Kidney epithelial cell (primary cell): Measurements from ENCODE around the gene KDSR. TPM values are rescaled to one million over a fixed set of nuclear protein-coding genes. Genes with fewer than 3 reads are reported as not detected.

ENCODE experiments used
- DNase-seq: peaks from one replicate; pipeline ENCODE4 v3.0.0-alpha.2; 2010; ENCODE audit warnings: low read depth
- H3K27me3 ChIP-seq: 2 replicates; pipeline ENCODE4 v1.6.0; 2011; ENCODE audit warnings: low read length; ENCODE audit not compliant: control insufficient read depth, insufficient read depth
- H3K36me3 ChIP-seq: 2 replicates; pipeline ENCODE4 v1.5.1; 2011; ENCODE audit warnings: low read length; ENCODE audit not compliant: control insufficient read depth, insufficient read depth
- H3K4me3 ChIP-seq: 2 replicates; pipeline ENCODE4 v1.5.1; 2011; ENCODE audit warnings: low read depth, mild to moderate bottlenecking, control low read depth, low read length
- total RNA-seq: library from RNA; depleted of rRNA; stranded (reverse); fragments of >200 nt; gene quantifications from 2 replicates; pipeline ENCODE4 v1.2.3, GENCODE V29; 2015
- TF ChIP-seq, protein P1 (sequence below): IDR thresholded peaks from 2 replicates; pipeline ENCODE4 v1.5.1; 2011; ENCODE audit warnings: mild to moderate bottlenecking, moderate library complexity, low read length, control low read depth, inconsistent platforms; ENCODE audit not compliant: insufficient read depth, poor library complexity, severe bottlenecking

KDSR gene
- total RNA-seq, 1 donor from 2014 or later = 32.1 TPM

DNA sequence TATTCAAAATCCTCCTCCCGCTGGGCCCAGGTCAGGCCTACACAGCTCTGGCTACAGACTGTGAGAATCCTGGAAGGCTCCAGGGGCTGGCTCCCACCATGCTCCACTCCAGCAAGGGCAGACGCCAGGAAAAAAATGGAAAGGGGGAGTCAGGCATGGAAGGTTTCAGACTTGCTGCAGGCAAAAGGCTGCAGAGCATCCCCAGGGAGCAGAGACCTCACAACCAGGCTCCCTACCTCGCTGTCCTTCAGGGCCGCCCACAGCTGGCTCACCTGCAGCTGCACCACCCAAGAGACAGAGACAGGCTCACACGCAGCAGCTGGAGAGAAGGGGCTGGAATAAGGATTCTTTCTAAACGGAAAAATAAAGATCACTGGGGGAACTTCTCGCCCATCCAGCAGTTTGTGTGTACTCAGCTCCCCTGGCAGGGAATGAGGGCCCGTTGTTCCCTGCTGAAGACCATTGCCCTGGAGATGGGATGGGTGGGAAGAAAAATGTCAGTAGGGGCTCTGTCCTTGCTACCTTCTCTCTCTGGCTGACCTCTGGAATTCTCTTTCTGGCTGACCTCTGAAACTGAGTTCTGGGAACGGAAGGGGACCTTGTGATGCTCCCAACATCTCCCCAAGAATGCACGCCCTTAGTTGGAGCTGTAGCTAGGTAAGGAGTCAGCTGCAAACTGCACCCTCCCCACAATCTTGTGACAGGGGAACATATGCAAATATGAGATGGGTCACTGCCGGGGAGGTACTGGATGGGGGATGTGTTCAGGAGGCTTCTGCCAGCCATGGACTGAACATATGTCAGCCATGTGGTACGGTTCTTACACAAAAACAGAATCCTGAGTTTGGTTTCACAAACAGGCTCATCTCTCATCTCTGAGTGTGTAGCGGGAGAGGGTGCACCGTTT lies 81.9 kb downstream of the KDSR start:
- no peaks in the 10 kb centered on the region for H3K36me3 ChIP-seq
- DNase-seq = no peak
- TF ChIP-seq, protein P1, sequence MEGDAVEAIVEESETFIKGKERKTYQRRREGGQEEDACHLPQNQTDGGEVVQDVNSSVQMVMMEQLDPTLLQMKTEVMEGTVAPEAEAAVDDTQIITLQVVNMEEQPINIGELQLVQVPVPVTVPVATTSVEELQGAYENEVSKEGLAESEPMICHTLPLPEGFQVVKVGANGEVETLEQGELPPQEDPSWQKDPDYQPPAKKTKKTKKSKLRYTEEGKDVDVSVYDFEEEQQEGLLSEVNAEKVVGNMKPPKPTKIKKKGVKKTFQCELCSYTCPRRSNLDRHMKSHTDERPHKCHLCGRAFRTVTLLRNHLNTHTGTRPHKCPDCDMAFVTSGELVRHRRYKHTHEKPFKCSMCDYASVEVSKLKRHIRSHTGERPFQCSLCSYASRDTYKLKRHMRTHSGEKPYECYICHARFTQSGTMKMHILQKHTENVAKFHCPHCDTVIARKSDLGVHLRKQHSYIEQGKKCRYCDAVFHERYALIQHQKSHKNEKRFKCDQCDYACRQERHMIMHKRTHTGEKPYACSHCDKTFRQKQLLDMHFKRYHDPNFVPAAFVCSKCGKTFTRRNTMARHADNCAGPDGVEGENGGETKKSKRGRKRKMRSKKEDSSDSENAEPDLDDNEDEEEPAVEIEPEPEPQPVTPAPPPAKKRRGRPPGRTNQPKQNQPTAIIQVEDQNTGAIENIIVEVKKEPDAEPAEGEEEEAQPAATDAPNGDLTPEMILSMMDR = no peak
- no peak overlapping the region for H3K4me3 ChIP-seq
- no peaks in the 10 kb centered on the region for H3K27me3 ChIP-seq

DNA sequence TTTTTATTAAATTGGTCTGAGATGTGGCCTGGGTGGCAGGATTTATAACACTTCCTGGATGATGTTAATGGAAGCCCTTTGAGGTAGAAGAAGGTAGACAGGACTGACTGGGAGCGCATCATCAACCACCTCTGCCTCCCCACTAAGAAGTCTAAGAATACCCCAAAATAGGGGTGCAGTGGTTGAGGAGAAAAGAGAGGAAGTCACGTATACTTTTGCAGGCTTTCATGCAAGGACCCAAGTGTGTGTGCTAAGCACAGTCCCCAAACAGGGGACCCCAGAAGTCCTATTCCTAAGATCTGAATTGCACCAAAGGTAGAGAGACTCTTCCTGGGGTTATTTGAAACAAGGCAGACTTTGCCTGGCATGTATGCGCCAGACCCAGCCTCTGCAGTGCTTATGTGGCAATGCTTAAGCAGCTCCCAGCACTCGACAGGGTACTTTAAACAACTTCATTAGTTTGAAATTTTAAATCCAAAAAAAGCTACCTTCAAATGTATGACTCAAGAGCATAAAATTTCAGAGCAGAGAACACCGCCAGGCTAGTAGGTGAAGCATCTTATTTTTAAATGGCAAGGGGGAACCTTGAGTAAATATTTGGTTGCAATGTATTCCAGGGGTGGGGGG lies 82.7 kb downstream of the KDSR start:
- no peak for DNase-seq
- H3K36me3 ChIP-seq = no peaks in the 10 kb centered on the region
- TF ChIP-seq, protein P1 = no peak
- no peaks in the 10 kb centered on the region for H3K27me3 ChIP-seq
- H3K4me3 ChIP-seq = no peak overlapping the region

DNA sequence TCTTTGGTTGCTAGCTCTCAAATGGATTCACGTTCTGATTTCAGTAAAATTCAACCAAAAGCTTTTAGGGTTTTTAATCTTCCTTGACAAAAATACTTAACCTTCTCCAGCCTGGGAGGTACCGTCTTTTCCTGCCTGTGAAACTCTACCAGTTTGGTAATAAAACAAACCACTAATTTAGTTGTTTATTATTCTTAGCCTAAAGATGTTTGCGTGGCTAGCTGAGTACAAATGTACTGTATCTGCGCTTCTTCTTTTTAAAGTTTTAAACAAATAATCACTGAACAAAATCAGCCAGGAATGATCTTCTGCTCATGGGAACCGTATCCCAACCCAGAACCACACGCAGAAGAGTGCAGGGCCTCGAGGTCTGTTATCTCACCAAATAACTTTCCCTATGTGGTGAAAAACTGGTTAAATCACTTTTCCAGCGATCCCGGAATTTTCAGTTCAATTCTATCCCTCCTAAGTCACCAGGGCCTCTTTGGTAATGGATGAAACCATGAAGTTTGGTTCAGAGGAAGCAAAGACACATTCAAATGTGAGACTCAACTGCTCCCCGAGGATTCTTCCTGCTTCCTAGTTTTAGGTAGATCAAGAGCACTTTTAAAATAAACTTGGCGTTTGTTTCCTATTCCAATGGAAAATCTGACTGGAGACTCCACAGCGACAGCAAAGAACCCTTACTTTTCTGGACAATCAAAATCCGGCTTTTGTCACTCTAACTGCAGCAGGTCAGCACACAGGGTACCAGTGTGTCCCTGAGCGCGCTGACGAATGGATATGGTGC lies 83.5 kb downstream of the KDSR start:
- no peak overlapping the region for H3K4me3 ChIP-seq
- no peaks in the 10 kb centered on the region for H3K36me3 ChIP-seq
- no peak for DNase-seq
- TF ChIP-seq, protein P1 = no peak
- no peaks in the 10 kb centered on the region for H3K27me3 ChIP-seq

DNA sequence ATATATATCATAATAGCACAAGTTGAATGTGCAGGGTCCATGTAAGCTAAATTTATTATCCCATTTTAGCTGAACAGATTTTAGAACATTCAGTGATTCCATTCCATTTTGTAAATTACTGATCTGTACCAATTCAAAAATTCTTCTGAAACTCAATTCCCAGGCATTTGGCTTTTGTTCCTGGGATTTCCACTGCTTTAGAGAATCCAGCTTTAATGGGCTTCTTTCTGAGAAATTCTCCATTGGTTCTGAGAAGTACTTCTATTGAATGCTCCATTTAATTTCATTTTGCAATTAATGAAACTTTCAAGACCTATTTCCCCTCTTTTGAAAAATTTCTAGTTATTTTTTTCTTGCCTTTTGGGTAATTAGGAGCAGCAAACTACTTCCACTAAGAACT lies 84.2 kb downstream of the KDSR start:
- no peaks in the 10 kb centered on the region for H3K36me3 ChIP-seq
- H3K27me3 ChIP-seq = no peaks in the 10 kb centered on the region
- no peak overlapping the region for H3K4me3 ChIP-seq
- TF ChIP-seq, protein P1 = no peak
- DNase-seq = no peak

Other genes starting within 250 kb of the KDSR start
- 5.2 and 8.4 TPM in 2 replicates for gene BCL2, start 47.4 kb downstream of the KDSR start, total RNA-seq
- 56.6 and 63.8 TPM in 2 replicates for gene VPS4B, start 55.3 kb upstream of the KDSR start, total RNA-seq
- gene SERPINB5, start 109.8 kb upstream of the KDSR start, total RNA-seq = 1.0 and 2.3 TPM in 2 replicates
- not detected in 2 replicates for gene SERPINB12, start 175.2 kb upstream of the KDSR start, total RNA-seq
- gene SERPINB13, start 220.1 kb upstream of the KDSR start, total RNA-seq = not detected in 2 replicates